ENCODE measurements around the gene QKI.
A peak's percentile ranks its signal among the peaks of the same experiment; 100 is the strongest.
"Not testable (repeated sequence)": the region's sequence is repeated elsewhere in the genome, so short reads cannot be mapped to it uniquely, and the experiment has no call there.

Gene QKI

GRCh38 chr6:163415620-163416556, 1.4 kb downstream of the QKI start:
- peak; percentile 51 for DNase-seq

- peak; percentile 50 for DNase-seq
Observed at GRCh38 chr6:163416557-163417253, 2.2 kb downstream of the QKI start.

DNA sequence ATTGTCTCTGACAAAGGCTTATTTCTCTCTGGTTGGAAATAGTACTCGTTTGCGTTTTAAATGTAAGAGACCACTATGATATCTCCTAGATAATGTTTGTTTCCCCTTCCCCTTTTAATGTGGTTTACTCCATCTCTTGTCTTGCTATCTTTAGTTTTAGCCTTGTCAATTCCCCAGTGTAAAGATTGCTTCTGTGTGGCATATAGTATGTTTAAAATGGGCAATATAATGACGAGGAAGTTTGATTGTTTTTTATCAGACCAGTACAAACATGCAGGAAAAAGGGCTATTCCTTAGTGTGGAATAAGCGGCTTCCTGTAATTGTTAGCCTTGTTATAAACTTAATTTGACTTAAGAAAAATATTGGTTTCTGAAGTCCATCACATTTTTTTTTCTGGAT, 3.1 kb downstream of the QKI start:
- DNase-seq, result no peak

GRCh38 chr6:163418311-163419029, 4.0 kb downstream of the QKI start:
- no peak for DNase-seq

DNA sequence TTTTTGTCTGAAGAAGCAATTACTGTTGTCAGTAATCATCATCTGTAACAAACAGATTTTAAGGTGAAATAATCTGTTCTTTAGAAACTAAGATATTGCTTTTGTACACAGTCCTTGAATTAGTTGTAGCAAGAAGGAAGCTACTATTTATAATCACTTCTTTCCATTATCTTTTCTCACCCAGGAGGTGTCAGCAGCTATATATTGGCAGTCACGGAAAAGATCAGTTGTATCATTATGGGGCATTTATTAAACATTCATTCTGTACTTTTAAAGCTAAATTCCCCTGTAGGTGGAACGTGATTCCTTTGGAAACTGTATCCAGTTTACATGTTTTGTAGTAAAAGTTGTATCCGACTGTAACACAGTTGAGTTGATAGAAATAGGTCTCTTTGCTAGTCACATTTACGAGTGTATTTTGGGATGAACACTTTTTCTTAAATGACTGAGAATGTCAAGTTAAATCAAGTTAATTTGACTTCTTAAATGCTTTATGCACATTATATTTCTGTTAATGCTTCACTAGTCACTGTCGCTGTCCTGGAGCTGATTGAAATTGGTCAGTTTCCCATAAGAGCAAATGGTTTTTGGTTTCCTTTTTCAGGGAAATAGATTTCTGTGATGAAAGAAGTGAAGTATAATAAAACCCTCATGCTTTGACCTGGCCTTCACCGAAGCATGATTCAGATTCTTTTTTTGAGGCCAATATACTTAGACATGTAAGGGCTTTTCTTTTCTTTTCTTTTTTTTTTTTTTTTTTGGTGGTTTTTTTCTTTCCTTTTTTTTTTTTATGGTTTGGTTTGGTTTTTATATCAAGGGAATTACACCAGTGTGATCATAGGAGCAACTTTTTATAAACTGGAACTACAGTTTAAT, 5.1 kb downstream of the QKI start:
- DNase-seq, result no peak

DNA sequence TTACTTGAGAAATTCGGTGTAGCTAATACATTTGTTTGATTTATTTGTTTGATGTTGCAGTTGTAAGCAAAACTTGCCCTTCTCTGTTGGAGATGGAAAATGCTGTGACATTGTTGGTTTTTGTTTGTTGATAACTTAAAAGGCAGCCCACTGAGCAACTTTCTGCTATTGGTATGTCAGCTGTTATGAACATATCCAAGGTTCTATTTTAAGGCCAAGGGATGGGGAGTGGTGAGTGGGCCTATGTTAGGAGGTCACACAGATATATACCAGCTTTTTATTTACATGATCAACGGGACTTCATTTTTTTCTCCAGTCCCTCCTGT, 5.7 kb downstream of the QKI start:
- no peak for DNase-seq

DNA sequence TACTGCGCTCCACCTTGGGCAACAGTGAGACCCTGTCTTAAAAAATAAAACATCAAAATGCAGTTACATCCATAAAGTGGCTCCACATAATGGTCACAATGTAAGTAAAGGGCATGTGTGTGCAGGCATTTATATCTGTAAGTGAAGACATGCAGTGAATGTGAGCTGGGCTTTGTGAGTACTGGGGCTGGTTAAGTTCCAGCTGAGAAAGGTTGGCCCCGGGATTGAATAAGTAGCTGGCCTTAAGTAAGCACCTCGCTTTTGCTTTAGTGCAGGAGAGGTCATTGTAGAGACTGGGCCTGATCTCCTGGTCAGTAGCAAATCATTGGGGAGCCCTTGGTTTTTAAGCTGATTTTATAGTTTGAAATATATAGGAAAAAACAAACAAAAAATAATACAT, 8.0 kb downstream of the QKI start:
- no peak for DNase-seq

DNA sequence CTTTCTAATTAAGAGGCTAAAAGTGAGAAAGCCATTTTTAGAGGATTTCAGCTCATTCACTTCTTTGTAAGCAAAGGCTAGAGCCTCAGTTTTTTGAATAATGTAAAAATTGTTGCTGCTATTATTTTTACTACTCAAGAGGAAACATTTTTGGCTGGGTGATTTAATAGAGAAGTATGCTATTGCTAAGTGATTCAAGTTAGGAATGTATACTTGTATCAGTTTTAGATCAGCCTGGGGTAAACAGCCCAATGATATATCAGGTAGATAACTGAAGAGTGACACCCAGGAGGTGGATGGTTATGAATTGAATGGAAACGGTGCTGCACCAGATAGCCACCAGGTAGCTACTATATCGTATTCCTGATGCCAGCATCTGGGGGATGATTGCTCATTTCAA, 9.2 kb downstream of the QKI start:
- DNase-seq, result no peak

GRCh38 chr6:163427498-163428254, 13.2 kb downstream of the QKI start:
- peak; percentile 46 for DNase-seq

DNA sequence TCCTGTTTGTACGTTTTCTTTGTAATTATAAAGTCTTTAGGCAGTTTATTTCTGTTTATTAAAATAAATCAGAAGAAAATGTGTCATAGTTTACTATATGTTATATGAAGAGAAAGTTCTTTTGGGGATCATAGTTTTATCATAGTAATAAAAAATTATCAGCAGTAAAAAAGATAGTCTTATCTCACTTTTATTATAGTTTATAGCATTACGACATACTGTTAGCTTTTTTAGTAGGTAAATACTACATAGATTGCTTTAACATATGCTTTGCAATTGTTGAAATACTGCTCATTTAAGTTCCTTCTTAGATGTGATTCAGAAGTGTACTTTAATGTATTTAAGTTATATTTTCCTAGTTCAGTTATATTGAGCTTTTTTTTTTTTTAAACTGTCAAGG, 13.9 kb downstream of the QKI start:
- DNase-seq, result no peak

DNA sequence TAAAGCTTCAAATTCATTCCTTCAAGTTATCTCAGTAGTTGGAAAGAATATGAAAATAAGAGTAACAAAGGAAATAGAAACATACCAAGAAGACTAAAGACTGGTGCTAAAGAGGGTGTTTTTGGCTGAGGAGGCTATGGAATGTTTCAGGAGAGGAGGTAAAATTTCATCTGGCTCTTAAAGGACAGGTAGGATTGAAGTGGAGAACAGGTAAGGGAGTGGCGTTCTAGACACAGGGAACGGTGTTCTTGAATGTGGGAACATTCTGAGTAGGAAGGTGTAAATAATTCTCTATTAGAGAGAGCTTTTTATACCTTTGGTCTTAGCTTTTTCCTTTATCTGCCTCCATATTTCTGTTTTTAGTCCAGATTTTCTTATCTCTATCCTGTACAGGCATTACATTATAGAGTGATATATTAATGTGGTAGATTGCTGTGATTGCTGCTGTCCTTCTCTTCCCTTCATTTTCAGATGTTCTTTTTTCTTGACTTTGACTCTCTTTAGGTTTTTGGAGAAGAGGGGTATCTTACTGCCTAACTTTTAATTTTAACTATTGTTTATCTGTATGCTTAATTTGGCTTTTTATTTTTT, 15.4 kb downstream of the QKI start:
- DNase-seq, result no peak

DNA sequence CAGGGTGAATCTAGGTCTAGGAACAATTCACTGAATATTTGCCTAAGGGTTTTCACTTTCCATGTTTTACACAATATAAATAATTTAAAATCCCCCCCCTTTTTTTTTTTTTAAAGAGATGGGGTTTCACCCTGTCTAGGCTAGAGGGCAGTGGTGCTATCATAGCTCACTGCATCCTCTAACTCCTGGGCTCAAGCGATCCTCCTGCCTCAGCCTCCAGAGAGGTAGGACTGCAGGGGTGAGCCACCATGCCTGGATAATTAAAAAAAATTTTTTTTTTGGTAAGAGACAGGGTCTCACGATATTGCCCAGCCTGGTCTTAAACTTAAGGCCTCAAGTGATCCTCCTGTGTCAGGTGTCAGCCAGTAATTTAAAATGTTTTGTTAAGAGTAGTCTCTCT, 17.8 kb downstream of the QKI start:
- no peak for DNase-seq

- DNase-seq, result not testable (repeated sequence)
Observed at GRCh38 chr6:163433486-163433885, 19.0 kb downstream of the QKI start.

GRCh38 chr6:163435023-163435422, 20.5 kb downstream of the QKI start:
- no peak for DNase-seq

DNA sequence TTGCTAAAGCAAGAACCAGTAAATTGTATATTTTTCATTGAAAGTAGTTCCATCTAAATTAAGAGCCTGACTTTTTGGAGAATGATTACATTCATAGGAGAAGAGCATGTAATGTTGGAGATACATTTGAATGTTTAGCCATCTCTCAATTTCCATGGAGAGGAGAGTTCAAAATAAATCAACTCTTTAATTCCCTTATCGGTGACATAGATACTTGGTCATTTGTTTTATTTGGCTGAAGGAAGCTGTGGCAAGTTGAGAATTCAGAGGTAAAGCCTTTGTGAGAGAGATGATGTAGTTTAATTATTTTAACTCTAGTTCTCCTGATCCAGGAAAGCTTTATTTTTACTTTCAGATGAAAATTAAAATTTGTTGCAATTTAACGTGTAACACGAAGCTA, 22.3 kb downstream of the QKI start:
- DNase-seq, result no peak

DNA sequence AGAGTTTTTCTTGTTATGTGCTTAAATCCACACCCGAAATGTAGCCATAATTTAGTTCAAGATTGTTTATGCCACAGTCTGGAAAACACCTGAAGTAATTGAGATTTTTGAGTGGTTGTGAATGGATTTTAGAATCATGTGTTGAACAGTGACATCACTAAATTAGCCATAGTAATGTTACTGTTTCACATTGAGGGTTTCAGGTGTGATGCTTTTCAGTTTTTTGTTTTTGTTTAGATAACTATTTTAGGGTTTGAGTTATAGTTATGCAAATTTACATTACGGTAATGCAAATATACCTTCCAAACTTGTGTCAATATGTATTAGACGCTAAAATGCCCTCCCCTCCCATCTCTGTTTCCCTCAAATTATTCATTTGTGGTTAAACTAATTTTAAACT, 22.9 kb downstream of the QKI start:
- no peak for DNase-seq

DNA sequence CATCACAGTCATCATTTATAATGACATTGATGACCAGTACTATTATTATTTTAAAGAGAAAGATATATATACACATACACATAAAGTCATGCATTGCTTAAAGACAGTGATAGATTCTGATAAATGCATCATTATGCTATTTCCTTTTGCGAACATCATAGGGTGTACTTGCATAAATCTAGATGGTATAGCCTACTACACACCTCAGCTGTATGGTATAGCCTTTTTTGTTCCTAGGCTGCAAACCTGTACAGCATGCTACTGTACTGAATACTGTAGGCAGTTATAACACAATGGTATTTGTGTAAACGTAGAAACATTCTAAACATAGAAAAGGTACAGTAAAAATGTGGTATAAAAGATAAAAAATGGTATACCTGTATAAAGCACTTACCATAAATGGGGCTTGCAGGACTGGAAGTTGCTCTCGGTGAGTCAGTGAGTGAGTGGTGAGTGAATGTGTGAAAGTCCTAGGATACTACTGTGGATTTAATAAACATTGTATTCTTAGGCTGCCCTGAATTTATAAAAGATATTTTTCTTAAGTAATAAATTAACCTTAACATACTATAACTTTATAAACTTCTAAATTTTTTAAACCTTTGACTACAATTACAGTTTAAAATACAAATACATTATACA, 23.9 kb downstream of the QKI start:
- DNase-seq, result no peak

- peak; percentile 53 for DNase-seq
Observed at GRCh38 chr6:163438940-163439335, 24.4 kb downstream of the QKI start.

- DNase-seq, result not testable (repeated sequence)
Observed at GRCh38 chr6:163439390-163439789, 24.9 kb downstream of the QKI start.

DNA sequence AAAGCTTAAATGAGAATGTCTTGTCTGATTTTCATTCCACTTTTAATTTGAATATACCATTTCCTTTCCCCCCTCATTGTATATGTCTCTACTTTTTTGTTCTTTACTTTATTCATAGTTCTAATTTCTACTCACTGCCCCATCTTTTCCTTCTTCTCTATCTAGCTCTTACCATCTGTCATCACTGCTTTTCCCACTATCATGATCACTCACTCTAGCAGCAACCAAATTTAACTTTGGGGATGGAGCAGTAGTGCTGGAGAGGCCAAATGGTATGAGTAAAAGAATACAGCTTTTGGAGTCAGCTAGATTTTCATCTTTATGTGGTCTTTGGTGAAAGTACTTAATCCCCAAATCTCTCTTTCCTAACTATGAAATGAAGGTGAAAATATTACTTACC, 25.5 kb downstream of the QKI start:
- DNase-seq, result no peak

DNA sequence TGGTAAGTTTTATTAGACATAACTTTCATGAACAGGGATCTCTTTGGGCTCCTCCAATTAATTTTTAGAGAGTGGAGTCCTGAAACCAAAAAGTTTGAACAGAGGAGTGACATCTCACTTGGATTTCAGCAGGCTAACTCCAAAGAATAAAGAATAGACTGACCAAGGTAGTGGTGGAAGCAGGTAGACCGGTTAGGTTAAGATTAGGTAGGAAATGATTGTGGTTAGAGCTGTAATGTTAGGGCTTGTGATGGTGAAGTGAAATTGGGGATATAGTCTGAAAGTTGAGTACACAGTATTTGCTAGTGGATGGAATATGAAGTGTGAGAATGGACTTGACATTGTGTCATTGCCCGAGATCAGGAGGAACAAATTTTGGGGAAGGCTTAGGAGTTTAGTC, 27.8 kb downstream of the QKI start:
- no peak for DNase-seq

All from CD4-positive, alpha-beta T cell treated with Interleukin-17A for 1 hour (primary cell).